ENCODE results near the gene MEX3A.

GRCh38 chr1:156045076-156045475 lies 37.2 kb downstream of the MEX3A start:
- TF ChIP-seq CTCF (IDR thresholded peaks at IDR 0.05; ENCODE audit: insufficient read depth, low read depth, low read length) (no peak), EZH2 (IDR thresholded peaks at IDR 0.05; ENCODE audit: insufficient read depth, low read length) (no peak)

Data from astrocyte (in vitro differentiated cells and primary cell).